K562 (cell line): ENCODE data around the gene AGK. TPM values are rescaled to one million over a fixed set of nuclear protein-coding genes. Genes with fewer than 3 reads are reported as not detected.

Experiments used
- KLF1 ChIP-seq: fragments of 450-650 bp; IDR thresholded peaks from 2 replicates; pipeline ENCODE4 v1.6.1; 2016; ENCODE audit warnings: missing genetic modification characterization, missing compliant biosample characterization
- KLF10 ChIP-seq: fragments of 250-450 bp; sonication (Bioruptor Pico); IDR thresholded peaks from 2 replicates; pipeline ENCODE4 v1.6.1; 2021; ENCODE audit warnings: matching md5 sums
- POLR2AphosphoS5 ChIP-seq: IDR thresholded peaks from 2 replicates; pipeline ENCODE4 v1.6.1; 2011; ENCODE audit warnings: mild to moderate bottlenecking, low read depth, low read length, moderate library complexity; ENCODE audit not compliant: control insufficient read depth, insufficient read depth
- RFX5 ChIP-seq: IDR thresholded peaks from 2 replicates; pipeline ENCODE4 v1.6.1; 2011; ENCODE audit warnings: low read depth, mild to moderate bottlenecking, improper control_type of control experiment, low read length
- SNIP1 ChIP-seq: fragments of 450-650 bp; IDR thresholded peaks from 2 replicates; pipeline ENCODE4 v1.7.1; 2017; ENCODE audit warnings: low read depth, mild to moderate bottlenecking
- TARDBP ChIP-seq: fragments of 450-650 bp; IDR thresholded peaks from 2 replicates; pipeline ENCODE4 v1.6.1; 2016
- TSC22D4 ChIP-seq: fragments of 450-650 bp; IDR thresholded peaks from 2 replicates; pipeline ENCODE4 v1.6.1; 2016; ENCODE audit warnings: missing genetic modification characterization, missing biosample characterization, control low read depth
- ZNF311 ChIP-seq: fragments of 250-450 bp; sonication (Bioruptor Pico); IDR thresholded peaks from 2 replicates; pipeline ENCODE4 v1.4.0; 2020; ENCODE audit warnings: mild to moderate bottlenecking, moderate library complexity
- polyA plus RNA-seq, 8 experiments: library from polyadenylated mRNA; depleted of rRNA in 4 of 8; stranded (reverse) in 5 of 8; unstranded in 3 of 8; fragments of >200 nt; fragmentation: Nextera tagmentation in 2 of 8; fragmentation: Illumina TruSeq in 1 of 8; extraction: Ambion mirVana in 2 of 8; extraction: Trizol in 1 of 8; gene quantifications; 2 replicates each; pipeline versions ENCODE4 v1.2.1 to v1.2.3, GENCODE V29; 2011 to 2014; ENCODE audit warnings: inconsistent platforms in 1 of 8, missing spikeins in 1 of 8
- total RNA-seq, 7 experiments: library from RNA; depleted of rRNA in 6 of 7; stranded (reverse); fragments of >200 nt in 6 of 7; fragmentation: Illumina TruSeq in 2 of 7; extraction: Trizol in 2 of 7; gene quantifications; 2 replicates each; pipeline versions ENCODE4 v1.2.1 to v1.2.3, GENCODE V29; 2011 to 2021; ENCODE audit warnings: low replicate concordance in 1 of 7
- TF ChIP-seq, protein P1 (sequence below): fragments of 200-600 bp; sonication (generic); IDR thresholded peaks from one replicate; pipeline ENCODE4 v1.6.1; 2012; ENCODE audit warnings: mild to moderate bottlenecking, low read depth, low read length, inconsistent platforms
- TF ChIP-seq, protein P2 (sequence below): fragments of 250-450 bp; sonication (Bioruptor Pico); IDR thresholded peaks from 2 replicates; pipeline ENCODE4 v1.5.0; 2021; ENCODE audit warnings: mild to moderate bottlenecking, moderate library complexity
- TF ChIP-seq, protein P3 (sequence below): sonication (generic); formaldehyde crosslinking; IDR thresholded peaks from 2 replicates; pipeline ENCODE4 v1.8.0; 2022; ENCODE audit warnings: missing genetic modification reagents, mild to moderate bottlenecking, moderate library complexity, borderline replicate concordance
- TF ChIP-seq, protein P4 (sequence below): fragments of 250-450 bp; sonication (Bioruptor Pico); IDR thresholded peaks from 2 replicates; pipeline ENCODE4 v1.8.0; 2022; ENCODE audit warnings: inconsistent platforms, mild to moderate bottlenecking, moderate library complexity, borderline replicate concordance

The AGK gene
- total and polyA plus RNA-seq, 9 of the 15 experiments (the other 6 are each of a cell fraction or from before 2014, with no cell fraction given): 50.7 to 128 (median 71.8) TPM

DNA sequence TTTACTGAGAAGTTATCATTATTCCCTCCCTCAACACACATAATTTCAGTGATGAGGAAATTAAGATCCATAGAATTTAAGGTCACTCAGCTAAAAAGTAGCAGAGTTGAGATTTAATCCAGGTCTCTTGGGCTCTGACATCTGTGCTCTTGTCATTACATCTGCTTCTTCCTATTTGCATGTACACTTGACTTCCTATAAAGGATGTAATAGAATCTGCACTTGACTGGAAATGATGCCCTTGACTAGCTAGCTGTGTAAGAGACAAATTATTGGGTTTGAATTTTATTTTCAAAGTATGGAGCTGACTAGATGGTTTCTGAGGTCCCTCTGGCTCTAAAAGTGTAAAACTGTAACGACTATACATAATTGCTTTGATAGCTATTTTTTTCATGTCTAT, 59.5 kb downstream of the AGK start (continued):
- TF ChIP-seq, protein P1, sequence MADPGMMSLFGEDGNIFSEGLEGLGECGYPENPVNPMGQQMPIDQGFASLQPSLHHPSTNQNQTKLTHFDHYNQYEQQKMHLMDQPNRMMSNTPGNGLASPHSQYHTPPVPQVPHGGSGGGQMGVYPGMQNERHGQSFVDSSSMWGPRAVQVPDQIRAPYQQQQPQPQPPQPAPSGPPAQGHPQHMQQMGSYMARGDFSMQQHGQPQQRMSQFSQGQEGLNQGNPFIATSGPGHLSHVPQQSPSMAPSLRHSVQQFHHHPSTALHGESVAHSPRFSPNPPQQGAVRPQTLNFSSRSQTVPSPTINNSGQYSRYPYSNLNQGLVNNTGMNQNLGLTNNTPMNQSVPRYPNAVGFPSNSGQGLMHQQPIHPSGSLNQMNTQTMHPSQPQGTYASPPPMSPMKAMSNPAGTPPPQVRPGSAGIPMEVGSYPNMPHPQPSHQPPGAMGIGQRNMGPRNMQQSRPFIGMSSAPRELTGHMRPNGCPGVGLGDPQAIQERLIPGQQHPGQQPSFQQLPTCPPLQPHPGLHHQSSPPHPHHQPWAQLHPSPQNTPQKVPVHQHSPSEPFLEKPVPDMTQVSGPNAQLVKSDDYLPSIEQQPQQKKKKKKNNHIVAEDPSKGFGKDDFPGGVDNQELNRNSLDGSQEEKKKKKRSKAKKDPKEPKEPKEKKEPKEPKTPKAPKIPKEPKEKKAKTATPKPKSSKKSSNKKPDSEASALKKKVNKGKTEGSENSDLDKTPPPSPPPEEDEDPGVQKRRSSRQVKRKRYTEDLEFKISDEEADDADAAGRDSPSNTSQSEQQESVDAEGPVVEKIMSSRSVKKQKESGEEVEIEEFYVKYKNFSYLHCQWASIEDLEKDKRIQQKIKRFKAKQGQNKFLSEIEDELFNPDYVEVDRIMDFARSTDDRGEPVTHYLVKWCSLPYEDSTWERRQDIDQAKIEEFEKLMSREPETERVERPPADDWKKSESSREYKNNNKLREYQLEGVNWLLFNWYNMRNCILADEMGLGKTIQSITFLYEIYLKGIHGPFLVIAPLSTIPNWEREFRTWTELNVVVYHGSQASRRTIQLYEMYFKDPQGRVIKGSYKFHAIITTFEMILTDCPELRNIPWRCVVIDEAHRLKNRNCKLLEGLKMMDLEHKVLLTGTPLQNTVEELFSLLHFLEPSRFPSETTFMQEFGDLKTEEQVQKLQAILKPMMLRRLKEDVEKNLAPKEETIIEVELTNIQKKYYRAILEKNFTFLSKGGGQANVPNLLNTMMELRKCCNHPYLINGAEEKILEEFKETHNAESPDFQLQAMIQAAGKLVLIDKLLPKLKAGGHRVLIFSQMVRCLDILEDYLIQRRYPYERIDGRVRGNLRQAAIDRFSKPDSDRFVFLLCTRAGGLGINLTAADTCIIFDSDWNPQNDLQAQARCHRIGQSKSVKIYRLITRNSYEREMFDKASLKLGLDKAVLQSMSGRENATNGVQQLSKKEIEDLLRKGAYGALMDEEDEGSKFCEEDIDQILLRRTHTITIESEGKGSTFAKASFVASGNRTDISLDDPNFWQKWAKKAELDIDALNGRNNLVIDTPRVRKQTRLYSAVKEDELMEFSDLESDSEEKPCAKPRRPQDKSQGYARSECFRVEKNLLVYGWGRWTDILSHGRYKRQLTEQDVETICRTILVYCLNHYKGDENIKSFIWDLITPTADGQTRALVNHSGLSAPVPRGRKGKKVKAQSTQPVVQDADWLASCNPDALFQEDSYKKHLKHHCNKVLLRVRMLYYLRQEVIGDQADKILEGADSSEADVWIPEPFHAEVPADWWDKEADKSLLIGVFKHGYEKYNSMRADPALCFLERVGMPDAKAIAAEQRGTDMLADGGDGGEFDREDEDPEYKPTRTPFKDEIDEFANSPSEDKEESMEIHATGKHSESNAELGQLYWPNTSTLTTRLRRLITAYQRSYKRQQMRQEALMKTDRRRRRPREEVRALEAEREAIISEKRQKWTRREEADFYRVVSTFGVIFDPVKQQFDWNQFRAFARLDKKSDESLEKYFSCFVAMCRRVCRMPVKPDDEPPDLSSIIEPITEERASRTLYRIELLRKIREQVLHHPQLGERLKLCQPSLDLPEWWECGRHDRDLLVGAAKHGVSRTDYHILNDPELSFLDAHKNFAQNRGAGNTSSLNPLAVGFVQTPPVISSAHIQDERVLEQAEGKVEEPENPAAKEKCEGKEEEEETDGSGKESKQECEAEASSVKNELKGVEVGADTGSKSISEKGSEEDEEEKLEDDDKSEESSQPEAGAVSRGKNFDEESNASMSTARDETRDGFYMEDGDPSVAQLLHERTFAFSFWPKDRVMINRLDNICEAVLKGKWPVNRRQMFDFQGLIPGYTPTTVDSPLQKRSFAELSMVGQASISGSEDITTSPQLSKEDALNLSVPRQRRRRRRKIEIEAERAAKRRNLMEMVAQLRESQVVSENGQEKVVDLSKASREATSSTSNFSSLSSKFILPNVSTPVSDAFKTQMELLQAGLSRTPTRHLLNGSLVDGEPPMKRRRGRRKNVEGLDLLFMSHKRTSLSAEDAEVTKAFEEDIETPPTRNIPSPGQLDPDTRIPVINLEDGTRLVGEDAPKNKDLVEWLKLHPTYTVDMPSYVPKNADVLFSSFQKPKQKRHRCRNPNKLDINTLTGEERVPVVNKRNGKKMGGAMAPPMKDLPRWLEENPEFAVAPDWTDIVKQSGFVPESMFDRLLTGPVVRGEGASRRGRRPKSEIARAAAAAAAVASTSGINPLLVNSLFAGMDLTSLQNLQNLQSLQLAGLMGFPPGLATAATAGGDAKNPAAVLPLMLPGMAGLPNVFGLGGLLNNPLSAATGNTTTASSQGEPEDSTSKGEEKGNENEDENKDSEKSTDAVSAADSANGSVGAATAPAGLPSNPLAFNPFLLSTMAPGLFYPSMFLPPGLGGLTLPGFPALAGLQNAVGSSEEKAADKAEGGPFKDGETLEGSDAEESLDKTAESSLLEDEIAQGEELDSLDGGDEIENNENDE: no peak
- TF ChIP-seq, protein P2, sequence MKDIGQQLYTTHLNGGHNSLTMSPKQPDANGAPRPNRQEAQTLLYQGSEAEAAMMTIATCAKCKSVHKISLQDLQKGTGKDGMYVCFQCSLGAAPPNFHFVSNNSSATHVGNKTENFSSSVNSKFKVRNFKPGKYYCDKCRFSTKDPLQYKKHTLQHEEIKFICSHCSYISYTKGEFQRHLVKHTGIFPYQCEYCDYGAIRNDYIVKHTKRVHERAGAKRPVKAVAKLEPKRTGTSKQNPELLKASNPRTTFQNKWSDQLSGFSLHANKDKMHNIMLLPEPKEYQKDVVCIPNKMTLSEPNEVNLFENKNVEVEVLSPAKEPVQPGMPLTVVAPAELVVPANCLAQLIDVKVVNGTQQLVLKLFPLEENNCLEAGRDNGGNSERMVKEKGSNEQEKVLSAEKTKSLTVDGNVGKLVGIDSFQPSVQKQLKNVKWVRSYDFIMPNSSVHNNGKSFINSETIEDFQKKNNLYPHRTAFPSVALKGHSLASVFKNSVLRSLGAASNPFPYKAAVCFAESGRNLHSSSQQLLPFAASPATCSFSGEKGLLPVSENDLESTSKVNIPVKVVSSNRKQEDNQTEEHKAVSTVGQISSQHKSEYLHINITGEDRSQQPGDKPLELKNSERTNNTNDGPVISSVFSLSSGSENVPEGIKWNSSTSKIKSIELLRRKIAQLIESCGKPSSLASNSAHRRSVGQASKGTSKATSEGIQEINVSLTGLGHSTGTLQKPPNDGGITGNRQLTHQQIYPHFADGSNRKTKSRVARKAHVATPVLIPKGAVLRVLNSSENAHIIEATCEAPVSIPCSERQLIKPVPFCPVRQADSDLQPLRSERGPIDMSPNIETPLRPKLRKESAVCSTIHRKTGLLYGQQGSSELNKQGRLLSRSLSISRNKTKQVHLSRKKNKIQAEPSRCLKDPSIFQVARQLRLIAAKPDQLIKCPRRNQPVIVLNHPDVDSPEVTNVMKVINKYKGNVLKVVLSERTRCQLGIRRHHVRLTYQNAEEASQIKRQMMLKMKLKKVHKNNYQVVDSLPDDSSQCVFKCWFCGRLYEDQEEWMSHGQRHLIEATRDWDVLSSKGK (CRISPR knock-in tag): no peak
- TF ChIP-seq TSC22D4 (no peak), ZNF311 (CRISPR knock-in tag) (no peak), RFX5 (no peak), KLF1 (no peak), KLF10 (CRISPR knock-in tag) (no peak), SNIP1 (no peak), TARDBP (no peak), POLR2AphosphoS5 (no peak)
- TF ChIP-seq, protein P3, sequence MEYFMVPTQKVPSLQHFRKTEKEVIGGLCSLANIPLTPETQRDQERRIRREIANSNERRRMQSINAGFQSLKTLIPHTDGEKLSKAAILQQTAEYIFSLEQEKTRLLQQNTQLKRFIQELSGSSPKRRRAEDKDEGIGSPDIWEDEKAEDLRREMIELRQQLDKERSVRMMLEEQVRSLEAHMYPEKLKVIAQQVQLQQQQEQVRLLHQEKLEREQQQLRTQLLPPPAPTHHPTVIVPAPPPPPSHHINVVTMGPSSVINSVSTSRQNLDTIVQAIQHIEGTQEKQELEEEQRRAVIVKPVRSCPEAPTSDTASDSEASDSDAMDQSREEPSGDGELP: no peak
- TF ChIP-seq, protein P4, sequence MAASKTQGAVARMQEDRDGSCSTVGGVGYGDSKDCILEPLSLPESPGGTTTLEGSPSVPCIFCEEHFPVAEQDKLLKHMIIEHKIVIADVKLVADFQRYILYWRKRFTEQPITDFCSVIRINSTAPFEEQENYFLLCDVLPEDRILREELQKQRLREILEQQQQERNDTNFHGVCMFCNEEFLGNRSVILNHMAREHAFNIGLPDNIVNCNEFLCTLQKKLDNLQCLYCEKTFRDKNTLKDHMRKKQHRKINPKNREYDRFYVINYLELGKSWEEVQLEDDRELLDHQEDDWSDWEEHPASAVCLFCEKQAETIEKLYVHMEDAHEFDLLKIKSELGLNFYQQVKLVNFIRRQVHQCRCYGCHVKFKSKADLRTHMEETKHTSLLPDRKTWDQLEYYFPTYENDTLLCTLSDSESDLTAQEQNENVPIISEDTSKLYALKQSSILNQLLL (CRISPR knock-in tag): no peak
